D721Med (cell line): Measurements from ENCODE around the gene KRT72.

ENCODE experiments used
- DNase-seq: peaks from one replicate; pipeline ENCODE4 v3.0.0; 2011; ENCODE audit warnings: low spot score; ENCODE audit not compliant: insufficient read length
- FAIRE-seq: peaks from 2 replicates; lab custom pipeline; 2011; peaks lifted over from hg19 to GRCh38; lab: Jason Lieb, UNC
- CTCF ChIP-seq: IDR thresholded peaks from 2 replicates; pipeline ENCODE4 v1.5.1; 2012; ENCODE audit warnings: mild to moderate bottlenecking, control low read depth; ENCODE audit not compliant: insufficient read depth; ENCODE audit errors: missing control alignments

KRT72 gene

GRCh38 chr12:52618216-52618615, 17.0 kb upstream of the KRT72 start, which contains the start of gene KRT73:
TSS of gene KRT73 (minus strand) at chr12:52618559. CDS start at chr12:52618524, 35 bp downstream.
- DNase-seq (no peak), FAIRE-seq (no peak)
- no peak for TF ChIP-seq CTCF

- DNase-seq (no peak), FAIRE-seq (no peak)
- no peak for TF ChIP-seq CTCF
These were observed 16.1 kb upstream of the KRT72 start for GRCh38 chr12:52617403-52617785.

GRCh38 chr12:52616680-52617402, 15.6 kb upstream of the KRT72 start:
- DNase-seq, result no peak
- TF ChIP-seq CTCF, result no peak
- FAIRE-seq, result no peak

- no peak for DNase-seq
- no peak for FAIRE-seq
- no peak for TF ChIP-seq CTCF
These were observed 14.6 kb upstream of the KRT72 start for GRCh38 chr12:52615912-52616311.

- DNase-seq (no peak), FAIRE-seq (no peak)
- TF ChIP-seq CTCF, result no peak
These were observed 14.1 kb upstream of the KRT72 start for GRCh38 chr12:52615208-52615868.

GRCh38 chr12:52614381-52615207, 13.3 kb upstream of the KRT72 start:
- TF ChIP-seq CTCF, result no peak
- no peak for FAIRE-seq
- no peak for DNase-seq
